Liver (tissue), 9 donors: ENCODE data around the gene PLXND1. TPM values are rescaled to one million over a fixed set of nuclear protein-coding genes. Genes with fewer than 3 reads are reported as not detected.

Experiments used
- DNase-seq: peaks from one replicate; pipeline ENCODE4 v3.0.0-alpha.2; 2017; ENCODE audit warnings: low spot score
- H3K27ac ChIP-seq, 2 donors: one replicate each; pipeline ENCODE4 v1.7.0; 2013; ENCODE audit warnings: inconsistent platforms in 2 of 2, low read length in 2 of 2, control low read depth in 1 of 2, low read depth in 1 of 2, mild to moderate bottlenecking in 1 of 2
- H3K27me3 ChIP-seq, 4 donors: one replicate each; pipeline versions ENCODE4 v1.6.1 to v1.7.0; 2013; ENCODE audit warnings: low read length in 3 of 4, inconsistent platforms in 1 of 4, mild to moderate bottlenecking in 1 of 4, moderate library complexity in 1 of 4; ENCODE audit not compliant: control insufficient read depth in 4 of 4, insufficient read depth in 4 of 4
- H3K36me3 ChIP-seq, 4 donors: one replicate each; pipeline versions ENCODE4 v1.6.1 to v1.7.0; 2013; ENCODE audit warnings: low read length in 3 of 4, mild to moderate bottlenecking in 3 of 4, low read depth in 1 of 4, moderate library complexity in 1 of 4; ENCODE audit not compliant: control insufficient read depth in 4 of 4, insufficient read depth in 3 of 4
- H3K4me1 ChIP-seq, 4 donors: one replicate each; pipeline versions ENCODE4 v1.6.1 to v1.7.0; 2013; ENCODE audit warnings: low read length in 3 of 4, mild to moderate bottlenecking in 3 of 4, moderate library complexity in 1 of 4; ENCODE audit not compliant: control insufficient read depth in 4 of 4, insufficient read depth in 4 of 4
- H3K4me3 ChIP-seq, 3 donors: one replicate each; pipeline versions ENCODE4 v1.6.1 to v1.7.0; 2013; ENCODE audit warnings: low read length in 3 of 3, control low read depth in 1 of 3, low read depth in 1 of 3, mild to moderate bottlenecking in 1 of 3
- H3K9ac ChIP-seq, 2 donors: one replicate each; pipeline ENCODE4 v1.7.0; 2013; ENCODE audit warnings: low read length in 2 of 2, mild to moderate bottlenecking in 2 of 2, moderate library complexity in 2 of 2, control low read depth in 1 of 2, low read depth in 1 of 2
- H3K9me3 ChIP-seq, 4 donors: one replicate each; pipeline versions ENCODE4 v1.6.1 to v1.7.0; 2013; ENCODE audit warnings: low read length in 3 of 4; ENCODE audit not compliant: control insufficient read depth in 4 of 4
- ATF3 ChIP-seq: IDR thresholded peaks from 2 replicates; pipeline ENCODE4 v1.6.1; 2016; ENCODE audit warnings: antibody characterized with exemption
- EGR1 ChIP-seq, 2 donors: IDR thresholded peaks; 2 replicates each; pipeline ENCODE4 v1.6.1; 2016 to 2018; ENCODE audit warnings: antibody characterized with exemption in 2 of 2, low read depth in 2 of 2
- GABPA ChIP-seq, 2 donors: IDR thresholded peaks in 1 of 2; conservative IDR thresholded peaks in 1 of 2; 2 replicates each; pipeline ENCODE4 v1.6.1; 2016; ENCODE audit warnings: antibody characterized with exemption in 2 of 2, mild to moderate bottlenecking in 1 of 2, moderate library complexity in 1 of 2
- HNF4G ChIP-seq: IDR thresholded peaks from 2 replicates; pipeline ENCODE4 v1.6.1; 2016; ENCODE audit warnings: antibody characterized with exemption
- JUND ChIP-seq, 2 donors: IDR thresholded peaks; 2 replicates each; pipeline ENCODE4 v1.6.1; 2016; ENCODE audit warnings: antibody characterized with exemption in 2 of 2
- MAX ChIP-seq: IDR thresholded peaks from 2 replicates; pipeline ENCODE4 v1.6.1; 2016; ENCODE audit warnings: antibody characterized with exemption
- NR2F2 ChIP-seq: IDR thresholded peaks from 2 replicates; pipeline ENCODE4 v1.6.1; 2016; ENCODE audit warnings: antibody characterized with exemption
- RAD21 ChIP-seq, 2 donors: IDR thresholded peaks; 2 replicates each; pipeline ENCODE4 v1.6.1; 2016; ENCODE audit warnings: antibody characterized with exemption in 2 of 2, mild to moderate bottlenecking in 2 of 2
- REST ChIP-seq: IDR thresholded peaks from 2 replicates; pipeline ENCODE4 v1.6.1; 2016; ENCODE audit warnings: antibody characterized with exemption, mild to moderate bottlenecking
- TAF1 ChIP-seq: conservative IDR thresholded peaks from 2 replicates; pipeline ENCODE4 v1.6.1; 2016; ENCODE audit warnings: antibody characterized with exemption, mild to moderate bottlenecking
- YY1 ChIP-seq: IDR thresholded peaks from 2 replicates; pipeline ENCODE4 v1.6.1; 2016; ENCODE audit warnings: antibody characterized with exemption, mild to moderate bottlenecking
- ZBTB33 ChIP-seq: IDR thresholded peaks from 2 replicates; pipeline ENCODE4 v1.6.1; 2016; ENCODE audit warnings: antibody characterized with exemption
- whole genome bisulfite sequencing: extraction: QIAGEN DNeasy Blood & Tissue Kit; methylation state at CpG from one replicate; pipeline ENCODE4 v1.1.7; 2013; 5-methylcytosine and 5-hydroxymethylcytosine counted together
- polyA plus RNA-seq, 2 donors: library from polyadenylated mRNA; stranded (reverse) in 1 of 2; unstranded in 1 of 2; fragments of 200-250 nt in 1 of 2; fragments of >200 nt in 1 of 2; fragmentation: Nextera tagmentation in 1 of 2; extraction: Ambion mirVana in 1 of 2; gene quantifications; one replicate each; pipeline versions ENCODE4 v1.2.1 to v1.2.3, GENCODE V29; 2013 to 2015
- total RNA-seq, 2 donors: library from RNA; depleted of rRNA; stranded (reverse); fragments of >200 nt; gene quantifications; one replicate each; pipeline ENCODE4 v1.2.3, GENCODE V29; 2014
- donor health status: healthy.
- donor health status: healthy.
- donor health status: healthy.
- donor health status: healthy.
- donor health status: healthy.

The PLXND1 gene
- total and polyA plus RNA-seq, 4 donors, result 10.4 to 50.2 (median 32.8) TPM

GRCh38 chr3:129596194-129597086 lies 10.0 kb downstream of the PLXND1 start (continued):
- TF ChIP-seq ATF3 (no peak), EGR1 (IDR thresholded peaks at IDR 0.05; ENCODE audit: low read depth in 2 of 2) (no peak), YY1 (peak; percentile 26), ZBTB33 (no peak), NR2F2 (peak; percentile 59)

GRCh38 chr3:129595544-129596193 lies 10.8 kb downstream of the PLXND1 start:
- H3K4me1 ChIP-seq, result peaks cover 8 to 44% (median 27%) of the 10 kb centered on the region in 4 donors
- peak overlapping the region; percentile 75 to 78 for H3K27ac ChIP-seq
- no peak overlapping the region for H3K4me3 ChIP-seq
- no peaks in the 10 kb centered on the region for H3K9me3 ChIP-seq
- 77% methylated on average over 10 of the region's 10 CpGs for WGBS
- H3K27me3 ChIP-seq, result no peaks in the 10 kb centered on the region
- no peak overlapping the region for H3K9ac ChIP-seq
- no peaks in the 10 kb centered on the region for H3K36me3 ChIP-seq
- no peak for DNase-seq
- TF ChIP-seq YY1 (no peak), TAF1 (no peak), MAX (no peak), GABPA (IDR thresholded peaks at IDR 0.05 in 1 of 2, conservative IDR thresholded peaks at IDR 0.05 in 1 of 2) (no peak), EGR1 (IDR thresholded peaks at IDR 0.05; ENCODE audit: low read depth in 2 of 2) (no peak), HNF4G (no peak), REST (no peak), RAD21 (IDR thresholded peaks at IDR 0.05) (no peak), JUND (IDR thresholded peaks at IDR 0.05) (no peak)
